B cell (primary cell): ENCODE results near the gene TTC34.
"Not testable (repeated sequence)": the region's sequence is repeated elsewhere in the genome, so short reads cannot be mapped to it uniquely, and the experiment has no call there.

Experiments
- CTCF ChIP-seq: fragments of 200-600 bp; IDR thresholded peaks from one replicate; pipeline ENCODE4 v1.8.0; 2022; ENCODE audit warnings: antibody characterized with exemption, mild to moderate bottlenecking
- EZH2 ChIP-seq: IDR thresholded peaks from 2 replicates; pipeline ENCODE4 v1.6.1; 2012; ENCODE audit warnings: borderline replicate concordance, low read depth, mild to moderate bottlenecking, moderate library complexity, low read length; ENCODE audit not compliant: insufficient read depth, poor library complexity, severe bottlenecking

- TF ChIP-seq CTCF, EZH2: not testable (repeated sequence)
These were observed 111.3 kb downstream of the TTC34 start for GRCh38 chr1:2690180-2690579.
